Cerebellar nuclear complex (tissue), 1 donor: ENCODE measurements around the gene STAB2.

Experiments used
- DNase-seq, 2 experiments: peaks; one replicate each; lab custom pipeline; 2025; lab: John Stamatoyannopoulos, UW

Gene STAB2

GRCh38 chr12:103780093-103780440 lies 193.0 kb downstream of the STAB2 start:
- no peak for DNase-seq

- no peak for DNase-seq
These were observed 193.9 kb downstream of the STAB2 start for GRCh38 chr12:103780992-103781391.

- no peak for DNase-seq
These were observed 195.3 kb downstream of the STAB2 start for GRCh38 chr12:103782399-103782798.

GRCh38 chr12:103783744-103784664 lies 196.9 kb downstream of the STAB2 start:
- DNase-seq: no peak

GRCh38 chr12:103785243-103786031 lies 198.4 kb downstream of the STAB2 start:
- no peak for DNase-seq

- DNase-seq: no peak
These were observed 199.1 kb downstream of the STAB2 start for GRCh38 chr12:103786201-103786600.

- no peak for DNase-seq
These were observed 204.4 kb downstream of the STAB2 start for GRCh38 chr12:103791350-103791920.

GRCh38 chr12:103793046-103793445 lies 206.0 kb downstream of the STAB2 start:
- DNase-seq: no peak

- DNase-seq: no peak
These were observed 206.5 kb downstream of the STAB2 start for GRCh38 chr12:103793512-103794045.

GRCh38 chr12:103794309-103795213 lies 207.5 kb downstream of the STAB2 start:
- DNase-seq: no peak

- DNase-seq: no peak
These were observed 211.5 kb downstream of the STAB2 start for GRCh38 chr12:103798586-103798985.

- DNase-seq: no peak
These were observed 212.4 kb downstream of the STAB2 start for GRCh38 chr12:103799504-103799856.

- no peak for DNase-seq
These were observed 213.0 kb downstream of the STAB2 start for GRCh38 chr12:103799857-103800771.

GRCh38 chr12:103801709-103802585 lies 214.9 kb downstream of the STAB2 start:
- DNase-seq: no peak

GRCh38 chr12:103802586-103802886 lies 215.5 kb downstream of the STAB2 start:
- DNase-seq: no peak

- no peak for DNase-seq
These were observed 216.8 kb downstream of the STAB2 start for GRCh38 chr12:103803847-103804246.

- DNase-seq: no peak
These were observed 218.7 kb downstream of the STAB2 start for GRCh38 chr12:103805655-103806360.

GRCh38 chr12:103806803-103807202 lies 219.7 kb downstream of the STAB2 start:
- DNase-seq: no peak
